GM18502 (cell line): ENCODE measurements around the gene CALHM5.

Experiments used
- ATAC-seq: cut with Tn5 transposase; IDR thresholded peaks from one replicate; pipeline ENCODE4 v1.9.1; 2021; ENCODE audit warnings: mild to moderate bottlenecking; ENCODE audit not compliant: unreplicated experiment, poor library complexity

Gene CALHM5

GRCh38 chr6:116571683-116572000 lies 60.2 kb downstream of the CALHM5 start:
- no peak for ATAC-seq

- no peak for ATAC-seq
Observed at GRCh38 chr6:116572162-116572561, 60.7 kb downstream of the CALHM5 start.
